ENCODE results near the gene TMEM245.
"Not testable (repeated sequence)": the region's sequence is repeated elsewhere in the genome, so short reads cannot be mapped to it uniquely, and the experiment has no call there.

The TMEM245 gene

DNA sequence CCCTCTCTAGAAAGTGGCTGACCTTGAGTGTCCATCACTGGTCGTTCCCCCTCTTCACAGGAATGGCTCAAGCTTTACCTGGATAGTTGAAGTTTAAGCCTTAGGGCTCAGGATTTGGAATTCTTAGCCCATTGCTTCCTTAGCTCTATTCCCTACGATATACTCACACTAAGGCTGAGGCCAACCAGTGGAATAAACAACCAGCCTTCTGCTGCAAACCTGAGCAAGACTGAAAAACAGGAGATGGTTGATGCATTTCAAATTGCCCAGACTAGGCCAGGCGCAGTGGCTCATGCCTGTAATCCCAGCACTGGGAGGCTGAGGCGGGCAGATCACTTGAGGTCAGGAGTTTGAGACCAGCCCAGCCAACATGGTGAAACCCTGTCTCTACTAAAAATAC, 6.9 kb upstream of the TMEM245 start:
- not testable (repeated sequence) for H3K4me1 ChIP-seq (ENCODE audit: control insufficient read depth, insufficient read depth, low read length); H3K9me3 ChIP-seq (ENCODE audit: control insufficient read depth, low read length); H3K36me3 ChIP-seq (ENCODE audit: control insufficient read depth, insufficient read depth, low read length); H3K9ac ChIP-seq (ENCODE audit: low read length); H3K27me3 ChIP-seq (ENCODE audit: control insufficient read depth, insufficient read depth, low read length); H3K4me3 ChIP-seq (ENCODE audit: low read length)

DNA sequence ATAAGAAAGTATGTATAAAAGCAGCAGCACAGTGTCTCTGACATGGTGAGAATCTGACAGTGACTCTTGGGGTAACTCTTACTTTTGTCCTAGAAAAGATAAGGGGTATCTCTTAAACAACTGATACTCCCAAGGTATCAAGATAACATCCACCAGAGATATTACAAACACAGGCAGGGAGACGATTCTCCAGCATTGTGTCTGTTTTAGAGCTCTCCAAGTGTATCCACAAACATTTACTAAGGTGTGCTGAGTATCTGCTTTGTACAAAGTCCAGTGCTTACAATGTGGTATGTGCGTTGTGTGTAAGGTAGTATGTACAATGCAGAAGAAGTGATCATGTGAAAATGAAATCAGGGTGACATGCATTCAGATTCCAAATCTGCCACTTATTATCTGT, 4.4 kb upstream of the TMEM245 start:
- Histone ChIP-seq H3K4me1 (ENCODE audit: control insufficient read depth, insufficient read depth, low read length) (peaks cover 4% of the 10 kb centered on the region), H3K36me3 (ENCODE audit: control insufficient read depth, insufficient read depth, low read length) (no peaks in the 10 kb centered on the region), H3K27me3 (ENCODE audit: control insufficient read depth, insufficient read depth, low read length) (no peaks in the 10 kb centered on the region), H3K4me3 (ENCODE audit: low read length) (no peak overlapping the region), H3K9me3 (ENCODE audit: control insufficient read depth, low read length) (no peaks in the 10 kb centered on the region), H3K9ac (ENCODE audit: low read length) (no peak overlapping the region)

DNA sequence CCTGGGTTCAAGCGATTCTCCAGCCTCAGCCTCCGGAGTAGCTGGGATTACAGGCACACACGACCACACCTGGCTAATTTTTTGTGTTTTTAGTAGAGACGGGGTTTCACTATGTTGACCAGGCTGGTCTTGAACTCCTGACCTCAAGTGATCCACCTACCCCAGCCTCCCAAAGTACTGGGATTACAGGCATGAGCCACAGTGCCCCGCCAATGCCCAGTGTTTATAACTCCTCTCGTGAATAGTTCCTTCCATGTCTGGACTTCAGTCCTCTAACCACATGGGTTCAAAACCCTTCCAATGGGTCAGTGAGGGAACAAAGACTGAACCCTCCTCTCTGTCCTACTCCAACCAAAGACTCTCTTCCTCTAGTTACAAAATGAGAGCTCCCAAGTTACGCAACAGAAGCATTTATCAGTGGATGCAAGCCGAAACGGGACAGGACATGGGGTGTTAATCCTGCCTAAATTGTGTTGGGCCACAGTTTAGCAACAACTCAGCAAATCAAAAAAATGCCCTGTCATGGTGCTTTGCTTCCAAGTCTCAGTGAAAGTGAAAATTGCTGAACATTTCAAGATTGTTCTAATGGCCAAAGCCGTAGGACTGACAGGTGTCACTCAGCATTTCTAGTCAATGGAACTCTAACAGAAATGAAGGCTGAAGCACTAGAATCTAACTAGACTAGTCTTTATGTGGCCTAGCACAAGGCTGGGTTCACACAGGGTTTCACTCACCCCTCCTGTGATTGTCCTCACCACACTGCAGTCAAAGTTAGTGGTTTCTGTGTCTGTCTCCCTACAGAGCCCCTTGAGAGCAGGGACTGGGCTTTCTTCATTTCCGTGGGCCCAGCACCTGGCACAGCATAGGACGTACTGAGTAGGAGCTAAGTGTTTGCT, 3.2 kb upstream of the TMEM245 start:
- Histone ChIP-seq H3K9me3 (ENCODE audit: control insufficient read depth, low read length) (no peaks in the 10 kb centered on the region), H3K9ac (ENCODE audit: low read length) (no peak overlapping the region), H3K27me3 (ENCODE audit: control insufficient read depth, insufficient read depth, low read length) (no peaks in the 10 kb centered on the region), H3K4me1 (ENCODE audit: control insufficient read depth, insufficient read depth, low read length) (peaks cover 9% of the 10 kb centered on the region), H3K4me3 (ENCODE audit: low read length) (no peak overlapping the region), H3K36me3 (ENCODE audit: control insufficient read depth, insufficient read depth, low read length) (no peaks in the 10 kb centered on the region)

DNA sequence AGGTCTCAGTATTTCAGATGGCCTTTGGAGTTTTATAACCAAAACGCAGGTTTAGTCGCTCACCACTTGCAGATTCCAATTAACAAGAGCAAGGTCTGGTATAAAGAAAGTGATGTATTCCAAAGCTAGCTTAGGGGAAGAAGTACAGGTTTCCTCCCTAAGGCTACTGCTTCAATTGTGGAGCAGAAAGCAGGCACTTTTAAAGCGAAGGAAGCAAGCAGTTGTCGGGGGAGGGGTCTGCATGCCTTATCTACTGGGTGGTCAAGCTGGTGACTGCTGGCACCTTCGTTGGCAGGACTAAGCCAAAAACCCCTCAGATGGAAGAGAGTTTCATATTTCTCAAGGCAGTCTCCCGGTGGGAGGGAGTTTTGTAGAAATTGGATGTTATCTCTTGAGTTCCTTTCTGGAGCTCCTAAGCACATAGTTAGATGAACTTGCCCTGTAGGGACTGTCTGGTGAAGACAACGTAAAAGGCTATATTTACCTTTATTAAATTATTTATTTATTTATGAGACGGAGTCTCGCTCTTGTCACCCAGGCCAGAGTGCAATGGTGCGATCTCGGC, 1.6 kb upstream of the TMEM245 start:
- no peaks in the 10 kb centered on the region for H3K36me3 ChIP-seq (ENCODE audit: control insufficient read depth, insufficient read depth, low read length)
- H3K27me3 ChIP-seq (ENCODE audit: control insufficient read depth, insufficient read depth, low read length): no peaks in the 10 kb centered on the region
- H3K4me3 ChIP-seq (ENCODE audit: low read length): no peak overlapping the region
- no peak overlapping the region for H3K9ac ChIP-seq (ENCODE audit: low read length)
- H3K4me1 ChIP-seq (ENCODE audit: control insufficient read depth, insufficient read depth, low read length): peaks cover 17% of the 10 kb centered on the region
- H3K9me3 ChIP-seq (ENCODE audit: control insufficient read depth, low read length): no peaks in the 10 kb centered on the region

GRCh38 chr9:109120204-109120789, 550 bp upstream of the TMEM245 start:
- Histone ChIP-seq H3K4me1 (ENCODE audit: control insufficient read depth, insufficient read depth, low read length) (peaks cover 17% of the 10 kb centered on the region), H3K4me3 (ENCODE audit: low read length) (no peak overlapping the region), H3K9ac (ENCODE audit: low read length) (peak overlapping the region; percentile 47), H3K9me3 (ENCODE audit: control insufficient read depth, low read length) (no peaks in the 10 kb centered on the region), H3K36me3 (ENCODE audit: control insufficient read depth, insufficient read depth, low read length) (no peaks in the 10 kb centered on the region), H3K27me3 (ENCODE audit: control insufficient read depth, insufficient read depth, low read length) (no peaks in the 10 kb centered on the region)

DNA sequence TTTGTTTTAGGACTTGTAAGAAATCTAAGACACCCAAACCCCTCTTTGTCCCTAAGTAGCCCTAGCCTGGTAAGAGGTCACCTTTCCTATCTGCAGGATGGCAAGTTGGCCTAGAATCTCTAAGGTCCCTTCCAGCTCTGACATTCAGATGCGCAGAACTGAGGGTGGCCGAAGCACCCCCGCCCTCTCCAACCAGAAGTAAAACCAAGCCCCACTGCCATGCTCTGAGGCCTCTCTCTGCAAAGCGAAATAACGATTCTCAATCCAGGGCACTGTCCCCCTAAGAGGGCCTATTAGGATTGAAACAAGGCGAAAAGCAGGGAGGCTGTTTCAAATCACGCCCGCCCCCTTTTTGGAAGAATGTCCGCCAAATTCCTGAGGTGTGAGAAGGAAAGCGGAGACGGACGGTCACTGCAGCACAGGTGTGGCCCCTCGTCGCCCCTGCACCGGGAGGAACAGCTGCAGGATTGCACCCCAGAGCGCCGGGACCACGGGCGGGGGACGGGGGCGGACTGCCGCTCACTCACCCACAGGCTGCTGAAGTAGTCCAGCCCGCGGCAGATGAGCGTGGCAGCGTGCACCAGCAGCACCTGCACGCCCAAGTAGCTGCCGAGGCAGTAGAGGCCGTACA, 824 bp downstream of the TMEM245 start:
- H3K4me3 ChIP-seq (ENCODE audit: low read length): peak overlapping the region; percentile 62
- no peaks in the 10 kb centered on the region for H3K27me3 ChIP-seq (ENCODE audit: control insufficient read depth, insufficient read depth, low read length)
- H3K36me3 ChIP-seq (ENCODE audit: control insufficient read depth, insufficient read depth, low read length): no peaks in the 10 kb centered on the region
- H3K9ac ChIP-seq (ENCODE audit: low read length): peak overlapping the region; percentile 77
- H3K4me1 ChIP-seq (ENCODE audit: control insufficient read depth, insufficient read depth, low read length): peaks cover 17% of the 10 kb centered on the region
- no peaks in the 10 kb centered on the region for H3K9me3 ChIP-seq (ENCODE audit: control insufficient read depth, low read length)

DNA sequence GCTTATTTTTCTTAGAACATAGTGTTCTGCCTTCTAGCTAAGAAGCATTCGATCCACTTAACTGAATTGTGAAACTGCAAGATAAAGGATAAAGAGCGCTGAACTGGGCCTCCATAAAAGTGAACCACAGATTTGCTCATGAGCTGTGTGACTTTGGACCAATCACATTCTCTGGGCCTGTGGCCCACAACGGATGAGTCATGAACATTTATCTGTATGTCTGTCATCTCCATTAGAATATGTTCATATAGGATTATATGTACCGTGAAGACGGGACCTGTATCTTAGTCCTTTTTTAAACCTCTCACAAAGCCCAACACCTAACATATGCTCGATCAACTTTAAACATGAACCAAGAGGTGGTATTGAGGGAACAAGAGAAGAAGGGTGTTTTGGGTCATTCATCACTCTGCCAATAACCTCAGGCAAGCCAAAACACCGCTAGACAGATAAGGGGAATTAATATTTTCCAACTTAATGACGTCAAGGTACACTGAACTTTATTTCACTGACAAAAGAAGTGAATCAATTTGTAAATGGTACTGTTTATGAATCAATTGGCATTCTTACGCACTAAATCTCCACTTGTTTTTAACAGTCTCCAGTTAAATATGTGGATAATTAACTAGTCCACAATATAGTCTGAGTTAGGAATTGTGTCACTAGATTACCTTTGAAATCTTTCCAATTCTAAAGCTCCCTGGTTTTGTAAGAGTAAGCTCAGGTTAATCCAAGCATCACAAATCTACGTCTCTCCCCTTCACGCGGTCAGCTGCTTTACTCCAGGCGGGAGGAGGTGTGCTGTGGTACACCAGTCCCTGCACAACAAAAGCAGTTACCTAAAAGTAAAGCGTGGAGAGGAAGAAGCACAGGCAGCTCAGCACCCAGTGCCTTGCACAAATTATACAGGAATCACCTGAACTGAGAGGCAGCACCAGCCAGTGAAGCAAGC, 1.6 kb downstream of the TMEM245 start:
- H3K36me3 ChIP-seq (ENCODE audit: control insufficient read depth, insufficient read depth, low read length): no peaks in the 10 kb centered on the region
- H3K4me1 ChIP-seq (ENCODE audit: control insufficient read depth, insufficient read depth, low read length): peaks cover 17% of the 10 kb centered on the region
- peak overlapping the region; percentile 77 for H3K9ac ChIP-seq (ENCODE audit: low read length)
- H3K27me3 ChIP-seq (ENCODE audit: control insufficient read depth, insufficient read depth, low read length): no peaks in the 10 kb centered on the region
- no peaks in the 10 kb centered on the region for H3K9me3 ChIP-seq (ENCODE audit: control insufficient read depth, low read length)
- H3K4me3 ChIP-seq (ENCODE audit: low read length): peak overlapping the region; percentile 62

DNA sequence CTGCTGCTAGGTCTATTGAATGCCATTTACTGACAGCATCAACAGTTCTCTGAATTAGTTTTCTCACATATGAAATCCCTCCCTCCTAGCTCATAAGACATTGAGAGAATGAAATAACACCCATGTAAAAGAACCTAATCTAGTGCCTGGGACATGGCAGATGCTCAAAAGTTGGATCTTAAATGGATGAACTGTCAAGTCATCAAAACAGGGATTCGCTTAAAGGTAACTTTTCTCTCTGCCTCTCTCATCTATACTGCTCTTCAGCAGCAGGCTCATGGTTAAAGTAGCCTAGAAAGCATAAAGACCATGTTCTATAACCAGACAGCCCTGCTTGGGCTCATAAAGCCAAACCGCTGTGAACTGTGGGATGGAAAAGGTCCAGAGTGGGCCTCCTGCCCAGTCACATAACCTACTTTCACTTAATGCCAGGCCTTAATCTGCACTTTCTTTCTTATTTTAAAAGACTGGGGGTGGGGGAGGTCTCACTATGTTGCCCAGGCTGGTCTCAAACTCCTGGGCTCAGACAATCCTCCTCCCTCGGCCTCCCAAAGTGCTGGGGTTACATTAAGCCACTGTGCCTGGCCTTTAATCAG, 3.7 kb downstream of the TMEM245 start:
- peaks cover 17% of the 10 kb centered on the region for H3K4me1 ChIP-seq (ENCODE audit: control insufficient read depth, insufficient read depth, low read length)

DNA sequence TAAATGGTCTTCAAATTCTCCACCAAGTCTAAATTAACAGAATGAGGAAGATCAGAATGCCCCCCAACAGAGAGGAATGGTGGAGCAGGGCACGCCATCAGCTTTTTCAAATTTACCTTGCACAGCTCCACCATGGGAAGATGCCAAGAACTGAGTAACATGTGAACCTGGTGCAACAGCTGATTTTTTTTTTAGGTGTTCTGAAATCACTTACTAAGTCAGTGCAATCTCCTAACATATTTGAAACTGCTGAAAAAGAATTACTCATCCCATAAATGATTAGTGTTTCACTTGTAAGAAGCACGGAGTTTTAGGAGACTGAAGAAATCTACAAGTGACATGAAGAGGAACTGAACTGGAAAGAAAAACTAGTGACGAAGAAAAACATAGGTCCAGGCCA, 5.1 kb downstream of the TMEM245 start:
- peaks cover 19% of the 10 kb centered on the region for H3K4me1 ChIP-seq (ENCODE audit: control insufficient read depth, insufficient read depth, low read length)
- no peak overlapping the region for H3K9ac ChIP-seq (ENCODE audit: low read length)
- H3K4me3 ChIP-seq (ENCODE audit: low read length): no peak overlapping the region
- H3K36me3 ChIP-seq (ENCODE audit: control insufficient read depth, insufficient read depth, low read length): no peaks in the 10 kb centered on the region
- H3K9me3 ChIP-seq (ENCODE audit: control insufficient read depth, low read length): no peaks in the 10 kb centered on the region
- H3K27me3 ChIP-seq (ENCODE audit: control insufficient read depth, insufficient read depth, low read length): no peaks in the 10 kb centered on the region

More for the DNA sequence above, 3.7 kb downstream of the TMEM245 start:
- H3K27me3 ChIP-seq (ENCODE audit: control insufficient read depth, insufficient read depth, low read length): no peaks in the 10 kb centered on the region
- no peak overlapping the region for H3K4me3 ChIP-seq (ENCODE audit: low read length)
- no peaks in the 10 kb centered on the region for H3K36me3 ChIP-seq (ENCODE audit: control insufficient read depth, insufficient read depth, low read length)
- no peaks in the 10 kb centered on the region for H3K9me3 ChIP-seq (ENCODE audit: control insufficient read depth, low read length)
- no peak overlapping the region for H3K9ac ChIP-seq (ENCODE audit: low read length)

GRCh38 chr9:109113892-109114609, 5.7 kb downstream of the TMEM245 start:
- H3K9ac ChIP-seq (ENCODE audit: low read length): no peak overlapping the region
- H3K36me3 ChIP-seq (ENCODE audit: control insufficient read depth, insufficient read depth, low read length): no peaks in the 10 kb centered on the region
- H3K4me1 ChIP-seq (ENCODE audit: control insufficient read depth, insufficient read depth, low read length): peaks cover 19% of the 10 kb centered on the region
- no peak overlapping the region for H3K4me3 ChIP-seq (ENCODE audit: low read length)
- H3K27me3 ChIP-seq (ENCODE audit: control insufficient read depth, insufficient read depth, low read length): no peaks in the 10 kb centered on the region
- H3K9me3 ChIP-seq (ENCODE audit: control insufficient read depth, low read length): no peaks in the 10 kb centered on the region
